GM12874 (cell line): ENCODE results near the gene USH2A.

Experiments
- CTCF ChIP-seq: IDR thresholded peaks from 2 replicates; pipeline ENCODE4 v1.5.1; 2011; ENCODE audit warnings: low read depth, mild to moderate bottlenecking, control low read depth, low read length, moderate library complexity; ENCODE audit not compliant: insufficient read depth

The USH2A gene

GRCh38 chr1:216064643-216065042 lies 358.6 kb downstream of the USH2A start:
- no peak for TF ChIP-seq CTCF

- TF ChIP-seq CTCF: no peak
Measured at GRCh38 chr1:216057947-216058346, 365.3 kb downstream of the USH2A start.

GRCh38 chr1:216057063-216057462 lies 366.2 kb downstream of the USH2A start:
- no peak for TF ChIP-seq CTCF

GRCh38 chr1:216055004-216055403 lies 368.2 kb downstream of the USH2A start:
- TF ChIP-seq CTCF: no peak

GRCh38 chr1:216054600-216054999 lies 368.6 kb downstream of the USH2A start:
- no peak for TF ChIP-seq CTCF

- TF ChIP-seq CTCF: no peak
Measured at GRCh38 chr1:216051071-216051470, 372.2 kb downstream of the USH2A start.

GRCh38 chr1:216049741-216050430 lies 373.4 kb downstream of the USH2A start:
- TF ChIP-seq CTCF: no peak
